ENCODE data around the gene GP1BB. TPM values are rescaled to one million over a fixed set of nuclear protein-coding genes. Genes with fewer than 3 reads are reported as not detected.
A peak's percentile ranks its signal among the peaks of the same experiment; 100 is the strongest.

The GP1BB gene
- total RNA-seq, 1 experiment from 2014 or later: 3.6 TPM

DNA sequence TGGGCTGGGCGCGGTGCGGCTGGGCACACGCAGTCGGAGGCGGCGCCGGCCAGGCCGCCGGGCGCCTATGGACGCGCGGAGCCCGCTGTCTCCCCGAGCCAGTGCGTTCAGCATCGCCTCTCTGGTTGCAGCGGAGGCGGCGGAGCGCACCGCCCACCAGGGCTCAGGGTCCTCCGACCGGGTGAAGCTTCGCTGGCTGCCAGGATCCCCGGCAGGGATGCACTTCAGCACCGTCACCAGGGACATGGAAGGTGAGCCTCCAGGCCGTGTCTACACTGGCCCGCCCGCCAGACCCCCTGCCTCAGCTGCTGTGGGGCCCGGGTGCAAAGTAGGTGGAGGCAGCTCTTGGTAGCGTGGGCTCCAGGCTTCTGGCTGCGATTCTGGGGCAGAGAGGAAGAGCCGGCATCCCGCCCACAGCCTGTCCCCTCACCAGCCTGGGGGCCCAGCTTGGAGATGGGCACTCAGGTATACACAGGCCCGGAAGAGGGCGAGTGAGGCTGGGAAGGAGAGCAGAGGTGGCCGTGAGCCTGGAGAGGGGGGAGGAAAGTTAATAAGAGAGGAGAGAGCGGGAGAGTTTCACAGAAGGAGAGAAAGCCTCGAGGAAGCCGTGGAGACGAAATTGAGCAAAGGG lies 36.2 kb downstream of the GP1BB start:
- no peaks in the 10 kb centered on the region for H3K36me3 ChIP-seq (ENCODE audit: control insufficient read depth, insufficient read depth, low read length)
- in situ Hi-C loops (cut with HindIII; ENCODE audit: low pct_unique_long_range_greater_than_20kb, low sequenced_read_pairs) (no loop called here), intact Hi-C loops (cut with micrococcal nuclease; ENCODE audit: unreplicated experiment) (no loop called here)
- no peaks in the 10 kb centered on the region for H3K9me3 ChIP-seq (ENCODE audit: control insufficient read depth, insufficient read depth, low read depth, low read length)
- DNase-seq (ENCODE audit: low read depth, low spot score) (no peak), ATAC-seq (peak; percentile 43)
- H3K4me3 ChIP-seq (ENCODE audit: low read depth in 2 of 2, low read length in 2 of 2): peak overlapping the region; percentile 58 to 71
- H3K4me1 ChIP-seq (ENCODE audit: control insufficient read depth, insufficient read depth, low read length): peaks cover 22% of the 10 kb centered on the region
- no TSS peak for BruUV-seq (replicated peaks)
- POLR2A ChIA-PET: no interaction called here
- CTCF ChIA-PET: no interaction called here
- H3K27me3 ChIP-seq (ENCODE audit: control insufficient read depth, insufficient read depth, low read length): no peaks in the 10 kb centered on the region
- peak overlapping the region; percentile 99 for H3K27ac ChIP-seq (ENCODE audit: low read length)
- TF ChIP-seq POLR2AphosphoS5 (IDR thresholded peaks at IDR 0.05; ENCODE audit: low read depth, low read length) (no peak), SIN3A (IDR thresholded peaks at IDR 0.05; ENCODE audit: borderline replicate concordance, insufficient read depth, low read depth, low read length) (no peak)
- TF ChIP-seq, protein P1, sequence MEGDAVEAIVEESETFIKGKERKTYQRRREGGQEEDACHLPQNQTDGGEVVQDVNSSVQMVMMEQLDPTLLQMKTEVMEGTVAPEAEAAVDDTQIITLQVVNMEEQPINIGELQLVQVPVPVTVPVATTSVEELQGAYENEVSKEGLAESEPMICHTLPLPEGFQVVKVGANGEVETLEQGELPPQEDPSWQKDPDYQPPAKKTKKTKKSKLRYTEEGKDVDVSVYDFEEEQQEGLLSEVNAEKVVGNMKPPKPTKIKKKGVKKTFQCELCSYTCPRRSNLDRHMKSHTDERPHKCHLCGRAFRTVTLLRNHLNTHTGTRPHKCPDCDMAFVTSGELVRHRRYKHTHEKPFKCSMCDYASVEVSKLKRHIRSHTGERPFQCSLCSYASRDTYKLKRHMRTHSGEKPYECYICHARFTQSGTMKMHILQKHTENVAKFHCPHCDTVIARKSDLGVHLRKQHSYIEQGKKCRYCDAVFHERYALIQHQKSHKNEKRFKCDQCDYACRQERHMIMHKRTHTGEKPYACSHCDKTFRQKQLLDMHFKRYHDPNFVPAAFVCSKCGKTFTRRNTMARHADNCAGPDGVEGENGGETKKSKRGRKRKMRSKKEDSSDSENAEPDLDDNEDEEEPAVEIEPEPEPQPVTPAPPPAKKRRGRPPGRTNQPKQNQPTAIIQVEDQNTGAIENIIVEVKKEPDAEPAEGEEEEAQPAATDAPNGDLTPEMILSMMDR (IDR thresholded peaks at IDR 0.05): no peak
- TF ChIP-seq, protein P2, sequence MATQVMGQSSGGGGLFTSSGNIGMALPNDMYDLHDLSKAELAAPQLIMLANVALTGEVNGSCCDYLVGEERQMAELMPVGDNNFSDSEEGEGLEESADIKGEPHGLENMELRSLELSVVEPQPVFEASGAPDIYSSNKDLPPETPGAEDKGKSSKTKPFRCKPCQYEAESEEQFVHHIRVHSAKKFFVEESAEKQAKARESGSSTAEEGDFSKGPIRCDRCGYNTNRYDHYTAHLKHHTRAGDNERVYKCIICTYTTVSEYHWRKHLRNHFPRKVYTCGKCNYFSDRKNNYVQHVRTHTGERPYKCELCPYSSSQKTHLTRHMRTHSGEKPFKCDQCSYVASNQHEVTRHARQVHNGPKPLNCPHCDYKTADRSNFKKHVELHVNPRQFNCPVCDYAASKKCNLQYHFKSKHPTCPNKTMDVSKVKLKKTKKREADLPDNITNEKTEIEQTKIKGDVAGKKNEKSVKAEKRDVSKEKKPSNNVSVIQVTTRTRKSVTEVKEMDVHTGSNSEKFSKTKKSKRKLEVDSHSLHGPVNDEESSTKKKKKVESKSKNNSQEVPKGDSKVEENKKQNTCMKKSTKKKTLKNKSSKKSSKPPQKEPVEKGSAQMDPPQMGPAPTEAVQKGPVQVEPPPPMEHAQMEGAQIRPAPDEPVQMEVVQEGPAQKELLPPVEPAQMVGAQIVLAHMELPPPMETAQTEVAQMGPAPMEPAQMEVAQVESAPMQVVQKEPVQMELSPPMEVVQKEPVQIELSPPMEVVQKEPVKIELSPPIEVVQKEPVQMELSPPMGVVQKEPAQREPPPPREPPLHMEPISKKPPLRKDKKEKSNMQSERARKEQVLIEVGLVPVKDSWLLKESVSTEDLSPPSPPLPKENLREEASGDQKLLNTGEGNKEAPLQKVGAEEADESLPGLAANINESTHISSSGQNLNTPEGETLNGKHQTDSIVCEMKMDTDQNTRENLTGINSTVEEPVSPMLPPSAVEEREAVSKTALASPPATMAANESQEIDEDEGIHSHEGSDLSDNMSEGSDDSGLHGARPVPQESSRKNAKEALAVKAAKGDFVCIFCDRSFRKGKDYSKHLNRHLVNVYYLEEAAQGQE (IDR thresholded peaks at IDR 0.05; ENCODE audit: insufficient read depth in 1 of 2, low read depth in 2 of 2, low read length in 1 of 2): no peak

DNA sequence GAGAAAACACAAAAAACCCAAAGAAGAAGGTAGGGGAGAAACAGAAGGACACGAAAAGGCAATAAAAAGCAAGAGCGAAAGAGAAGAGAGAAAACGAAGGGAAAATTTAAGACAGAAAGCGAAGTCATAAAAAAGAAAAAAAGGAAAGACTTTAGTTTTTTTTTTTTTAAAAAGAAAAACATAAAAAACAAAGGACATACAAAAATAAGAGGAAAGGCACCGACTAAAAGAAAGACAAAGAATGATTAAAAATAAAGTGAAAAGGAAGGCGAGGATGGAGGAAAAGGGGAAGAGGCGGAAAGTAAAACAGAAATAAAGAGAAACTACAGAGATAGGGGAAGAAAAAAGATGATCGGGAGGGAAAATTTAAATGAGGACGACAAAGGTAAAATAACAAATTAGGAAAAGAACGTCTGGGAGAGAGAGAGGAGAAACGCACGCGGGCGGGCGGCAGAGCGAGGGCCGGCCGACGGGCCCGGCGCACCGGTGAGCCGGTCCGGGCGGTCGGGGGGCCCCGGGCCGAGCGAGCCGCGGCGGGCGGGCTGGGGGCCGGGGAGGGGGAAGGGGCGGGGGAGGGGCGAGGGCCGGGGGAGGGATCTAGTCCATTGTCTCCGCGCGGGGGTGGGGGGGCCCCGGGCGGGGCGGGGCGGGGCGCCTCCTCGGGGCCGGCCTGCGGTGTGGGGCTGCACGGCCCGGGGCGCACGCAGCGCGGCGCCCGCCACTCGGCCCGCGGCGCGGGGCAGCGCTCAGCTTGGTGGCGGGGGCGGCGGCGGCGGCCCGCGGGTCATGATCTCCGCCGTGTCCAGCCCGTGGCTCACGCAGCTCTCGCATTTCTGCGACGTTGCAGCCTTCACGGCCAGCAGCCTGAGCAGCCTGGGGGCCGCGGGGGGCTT lies 37.0 kb downstream of the GP1BB start, which contains the start of gene TBX1:
Gene TBX1 (plus strand): TSS at position 721 of the 893 bp plus-strand sequence. CDS start 66 bp downstream, at position 787.
- in situ Hi-C loops (cut with HindIII; ENCODE audit: low pct_unique_long_range_greater_than_20kb, low sequenced_read_pairs) (no loop called here), intact Hi-C loops (cut with micrococcal nuclease; ENCODE audit: unreplicated experiment) (no loop called here)
- BruUV-seq (replicated peaks): TSS peak; percentile 96
- H3K4me1 ChIP-seq (ENCODE audit: control insufficient read depth, insufficient read depth, low read length): peaks cover 27% of the 10 kb centered on the region
- CTCF ChIA-PET: no interaction called here
- TF ChIP-seq, protein P1 (IDR thresholded peaks at IDR 0.05): no peak
- TF ChIP-seq POLR2AphosphoS5 (IDR thresholded peaks at IDR 0.05; ENCODE audit: low read depth, low read length): 0 out of 2 replicates have a peak, but pooled peaks have one; percentile 38
- TF ChIP-seq TCF7L2 (IDR thresholded peaks at IDR 0.05; ENCODE audit: low read depth, low read length): no peak
- TF ChIP-seq SIN3A (IDR thresholded peaks at IDR 0.05; ENCODE audit: borderline replicate concordance, insufficient read depth, low read depth, low read length): no peak
- TF ChIP-seq, protein P2 (IDR thresholded peaks at IDR 0.05; ENCODE audit: insufficient read depth in 1 of 2, low read depth in 2 of 2, low read length in 1 of 2): no peak
- ATAC-seq (no peak), DNase-seq (ENCODE audit: low read depth, low spot score) (no peak)
- H3K9me3 ChIP-seq (ENCODE audit: control insufficient read depth, insufficient read depth, low read depth, low read length): no peaks in the 10 kb centered on the region
- no peaks in the 10 kb centered on the region for H3K36me3 ChIP-seq (ENCODE audit: control insufficient read depth, insufficient read depth, low read length)
- no peaks in the 10 kb centered on the region for H3K27me3 ChIP-seq (ENCODE audit: control insufficient read depth, insufficient read depth, low read length)
- H3K4me3 ChIP-seq (ENCODE audit: low read depth in 2 of 2, low read length in 2 of 2): peak within 1 kb of the TSS; percentile 58 to 71
- H3K27ac ChIP-seq (ENCODE audit: low read length): peak within 1 kb of the TSS; percentile 99
- POLR2A ChIA-PET: no interaction called here
